Testis (tissue), 3 donors: Measurements from ENCODE around the gene GUCY1A2. TPM values are rescaled to one million over a fixed set of nuclear protein-coding genes. Genes with fewer than 3 reads are reported as not detected.

Source experiments
- DNase-seq: peaks from one replicate; pipeline ENCODE4 v3.0.0-alpha.2; 2019
- H3K27ac ChIP-seq, 2 donors: fragments of 200-600 bp; sonication (generic); one replicate each; pipeline ENCODE4 v1.5.1; 2019
- H3K27me3 ChIP-seq: fragments of 200-600 bp; sonication (generic); one replicate; pipeline ENCODE4 v1.5.1; 2019
- H3K36me3 ChIP-seq: fragments of 200-600 bp; sonication (generic); one replicate; pipeline ENCODE4 v1.5.1; 2017; ENCODE audit warnings: low read depth; ENCODE audit errors: missing control alignments
- H3K4me1 ChIP-seq: fragments of 200-600 bp; sonication (generic); one replicate; pipeline ENCODE4 v1.5.1; 2019
- H3K4me3 ChIP-seq, 2 donors: fragments of 200-600 bp; sonication (generic); one replicate each; pipeline ENCODE4 v1.5.1; 2017 to 2019
- H3K9me3 ChIP-seq: fragments of 200-600 bp; sonication (generic); one replicate; pipeline ENCODE4 v1.5.1; 2017
- CTCF ChIP-seq, 3 experiments: fragments of 450-650 bp in 2 of 3; fragments of 200-600 bp in 1 of 3; sonication (generic) in 1 of 3; IDR thresholded peaks; one replicate each; pipeline ENCODE4 v1.5.1; 2016 to 2019; ENCODE audit warnings: antibody characterized with exemption in 3 of 3, mild to moderate bottlenecking in 2 of 3, moderate library complexity in 1 of 3
- POLR2A ChIP-seq: fragments of 450-650 bp; IDR thresholded peaks from one replicate; pipeline ENCODE4 v1.6.1; 2017; ENCODE audit warnings: antibody characterized with exemption, mild to moderate bottlenecking, moderate library complexity
- WGBS, 2 donors: methylation state at CpG; one replicate each; pipeline ENCODE4 v1.1.5; 2018; 5-methylcytosine and 5-hydroxymethylcytosine counted together
- intact Hi-C: fragments of 100-400 bp; cut with DNase I; formaldehyde crosslinking; loops from one replicate; pipeline ENCODE4 v1.15.1; 2023; ENCODE audit warnings: low total_unique reads
- polyA plus RNA-seq: library from polyadenylated mRNA; stranded (reverse); fragments of 350-450 nt; fragmentation: Illumina TruSeq; extraction: RNeasy Lipid Tissue Mini Kit (QIAGEN cat#74804); gene quantifications from one replicate; pipeline ENCODE4 v1.2.3, GENCODE V29; 2014; ENCODE audit warnings: low read depth, low replicate concordance; ENCODE audit not compliant: insufficient read depth
- total RNA-seq, 2 donors: library from RNA; depleted of rRNA; stranded (reverse); fragments of >200 nt; gene quantifications; one replicate each; pipeline ENCODE4 v1.2.3, GENCODE V29; 2016

GUCY1A2 gene
- total and polyA plus RNA-seq, 3 donors from 2014 or later: 3.4 to 7.4 (median 4.3) TPM

- no peak for DNase-seq
- 93 to 95% methylated on average over 3 of the region's 3 CpGs for WGBS, 2 donors
- H3K4me1 ChIP-seq: no peaks in the 10 kb centered on the region
- H3K27me3 ChIP-seq: no peaks in the 10 kb centered on the region
- H3K36me3 ChIP-seq: no peaks in the 10 kb centered on the region
- H3K27ac ChIP-seq: no peak overlapping the region
- TF ChIP-seq CTCF (IDR thresholded peaks at IDR 0.05): no peak
- TF ChIP-seq POLR2A: no peak
- H3K9me3 ChIP-seq: no peaks in the 10 kb centered on the region
- intact Hi-C loops: no loop called here
- H3K4me3 ChIP-seq: no peak overlapping the region
Observed at GRCh38 chr11:106943089-106943488, 75.2 kb downstream of the GUCY1A2 start.

- TF ChIP-seq POLR2A: no peak
- no peak for TF ChIP-seq CTCF (IDR thresholded peaks at IDR 0.05)
- WGBS, 2 donors: 91 to 93% methylated on average over 2 of the region's 2 CpGs
Observed at GRCh38 chr11:106939157-106939556, 79.1 kb downstream of the GUCY1A2 start.

GRCh38 chr11:106937111-106937510, 81.2 kb downstream of the GUCY1A2 start:
- 93 to 97% methylated on average over 1 of the region's 1 CpG for WGBS, 2 donors
- intact Hi-C loops: no loop called here
- no peak overlapping the region for H3K4me3 ChIP-seq
- H3K4me1 ChIP-seq: no peaks in the 10 kb centered on the region
- no peaks in the 10 kb centered on the region for H3K9me3 ChIP-seq
- H3K27me3 ChIP-seq: no peaks in the 10 kb centered on the region
- no peak for TF ChIP-seq POLR2A
- TF ChIP-seq CTCF (IDR thresholded peaks at IDR 0.05): no peak
- no peaks in the 10 kb centered on the region for H3K36me3 ChIP-seq
- no peak overlapping the region for H3K27ac ChIP-seq
- no peak for DNase-seq

More at GRCh38 chr11:106939157-106939556, 79.1 kb downstream of the GUCY1A2 start:
- no peak overlapping the region for H3K27ac ChIP-seq
- H3K9me3 ChIP-seq: no peaks in the 10 kb centered on the region
- intact Hi-C loops: no loop called here
- no peak overlapping the region for H3K4me3 ChIP-seq
- no peaks in the 10 kb centered on the region for H3K36me3 ChIP-seq
- H3K27me3 ChIP-seq: no peaks in the 10 kb centered on the region
- no peak for DNase-seq
- no peaks in the 10 kb centered on the region for H3K4me1 ChIP-seq

- H3K36me3 ChIP-seq: no peaks in the 10 kb centered on the region
- intact Hi-C loops: no loop called here
- H3K27me3 ChIP-seq: no peaks in the 10 kb centered on the region
- H3K4me3 ChIP-seq: no peak overlapping the region
- H3K4me1 ChIP-seq: no peaks in the 10 kb centered on the region
- DNase-seq: no peak
- TF ChIP-seq CTCF (IDR thresholded peaks at IDR 0.05) (no peak), POLR2A (no peak)
- no peak overlapping the region for H3K27ac ChIP-seq
- no peaks in the 10 kb centered on the region for H3K9me3 ChIP-seq
Observed at GRCh38 chr11:106925245-106925644, 93.0 kb downstream of the GUCY1A2 start.

GRCh38 chr11:106920899-106921509, 97.3 kb downstream of the GUCY1A2 start:
- Histone ChIP-seq H3K9me3 (no peaks in the 10 kb centered on the region), H3K4me3 (no peak overlapping the region), H3K4me1 (no peaks in the 10 kb centered on the region), H3K36me3 (no peaks in the 10 kb centered on the region), H3K27me3 (no peaks in the 10 kb centered on the region), H3K27ac (no peak overlapping the region)
- TF ChIP-seq CTCF (IDR thresholded peaks at IDR 0.05): no peak
- TF ChIP-seq POLR2A: no peak
- intact Hi-C loops: no loop called here
- no peak for DNase-seq
